Natural killer cell (primary cell): ENCODE measurements around the gene PPARG. TPM values are rescaled to one million over a fixed set of nuclear protein-coding genes. Genes with fewer than 3 reads are reported as not detected.

Experiments
- ATAC-seq, 3 donors: fragments of 150-1000 bp in 2 of 3; fragments of 200-7000 bp in 1 of 3; cut with Tn5 transposase; 1 replicate in 1 of 3; 2 replicates in 2 of 3; pipeline ENCODE4 v1.10.0; 2021; ENCODE audit warnings: mild to moderate bottlenecking in 2 of 3, moderate library complexity in 2 of 3
- DNase-seq, 2 donors: peaks; one replicate each; pipeline versions ENCODE4 v3.0.0 to v3.0.0-alpha.2; 2013 to 2021; ENCODE audit warnings: mixed read lengths in 1 of 2
- H3K27ac ChIP-seq: one replicate; pipeline ENCODE4 v1.5.1; 2013; ENCODE audit warnings: mild to moderate bottlenecking, low read length
- H3K27me3 ChIP-seq: one replicate; pipeline ENCODE4 v1.6.1; 2013; ENCODE audit warnings: low read length; ENCODE audit not compliant: control insufficient read depth, insufficient read depth
- H3K36me3 ChIP-seq: one replicate; pipeline ENCODE4 v1.6.1; 2013; ENCODE audit warnings: low read length; ENCODE audit not compliant: control insufficient read depth, insufficient read depth
- H3K4me1 ChIP-seq: one replicate; pipeline ENCODE4 v1.6.1; 2013; ENCODE audit warnings: low read length; ENCODE audit not compliant: control insufficient read depth, insufficient read depth
- H3K4me3 ChIP-seq: one replicate; pipeline ENCODE4 v1.5.1; 2013; ENCODE audit warnings: low read length
- H3K9me3 ChIP-seq: one replicate; pipeline ENCODE4 v1.6.1; 2013; ENCODE audit warnings: low read length; ENCODE audit not compliant: control insufficient read depth, insufficient read depth
- H3K27ac Mint-ChIP-seq, 2 donors: one replicate each; pipeline ENCODE4 v1.8.0; 2022; ENCODE audit warnings: mild to moderate bottlenecking in 2 of 2, mixed read lengths in 2 of 2, moderate library complexity in 1 of 2
- H3K27me3 Mint-ChIP-seq, 2 donors: one replicate each; pipeline ENCODE4 v1.8.0; 2022; ENCODE audit warnings: low read depth in 2 of 2, mixed read lengths in 2 of 2
- H3K36me3 Mint-ChIP-seq: one replicate; pipeline ENCODE4 v1.8.0; 2022; ENCODE audit warnings: mixed read lengths
- H3K4me1 Mint-ChIP-seq, 2 donors: one replicate each; pipeline ENCODE4 v1.8.0; 2022; ENCODE audit warnings: mixed read lengths in 2 of 2
- H3K4me3 Mint-ChIP-seq: one replicate; pipeline ENCODE4 v1.8.0; 2022; ENCODE audit warnings: mild to moderate bottlenecking, moderate library complexity, mixed read lengths
- H3K9me3 Mint-ChIP-seq, 2 donors: one replicate each; pipeline ENCODE4 v1.8.0; 2022; ENCODE audit warnings: mixed read lengths in 2 of 2
- CTCF ChIP-seq: fragments of 200-600 bp; IDR thresholded peaks from one replicate; pipeline ENCODE4 v1.8.0; 2022; ENCODE audit warnings: antibody characterized with exemption
- WGBS: methylation state at CpG from one replicate; pipeline ENCODE4 v1.1.7; 2013; ENCODE audit warnings: missing lambda C conversion rate; ENCODE audit not compliant: insufficient coverage; 5-methylcytosine and 5-hydroxymethylcytosine counted together
- intact Hi-C: fragments of 100-400 bp; cut with micrococcal nuclease; formaldehyde crosslinking; loops from one replicate; pipeline ENCODE4 v1.14.2; 2022
- total RNA-seq, 4 donors: library from RNA; stranded (reverse); fragments of 120-200 nt in 1 of 4; gene quantifications; one replicate each; pipeline versions ENCODE4 v1.2.3 to v1.2.4, GENCODE V29; 2013 to 2022

PPARG gene
- total RNA-seq, 3 donors from 2014 or later (not counting 1 experiment from before 2014, with no cell fraction given): 0.21 TPM; not detected in 2

- intact Hi-C loops: no loop called here
- no peak for TF ChIP-seq CTCF
- Histone ChIP-seq H3K9me3 (no peaks in the 10 kb centered on the region), H3K27ac (no peak overlapping the region), H3K36me3 (no peaks in the 10 kb centered on the region), H3K4me3 (no peak overlapping the region), H3K27me3 (peaks cover 14% of the 10 kb centered on the region), H3K4me1 (peaks cover 2% of the 10 kb centered on the region)
- no peaks in the 10 kb centered on the region for H3K4me1 Mint-ChIP-seq
- no peak overlapping the region for H3K27ac Mint-ChIP-seq
- H3K9me3 Mint-ChIP-seq: no peaks in the 10 kb centered on the region
- DNase-seq: no peak
- H3K36me3 Mint-ChIP-seq: peaks cover 16% of the 10 kb centered on the region
- no peak overlapping the region for H3K4me3 Mint-ChIP-seq
- ATAC-seq: no peak
- 86% methylated on average over 11 of the region's 12 CpGs for WGBS
- H3K27me3 Mint-ChIP-seq: peaks cover 44 to 64% of the 10 kb centered on the region in 2 donors
Measured at GRCh38 chr3:12286504-12286903, 2.4 kb upstream of the PPARG start.

- Histone ChIP-seq H3K36me3 (no peaks in the 10 kb centered on the region), H3K9me3 (no peaks in the 10 kb centered on the region), H3K4me3 (no peak overlapping the region), H3K4me1 (peaks cover 2% of the 10 kb centered on the region), H3K27me3 (peaks cover 12% of the 10 kb centered on the region), H3K27ac (no peak overlapping the region)
- Mint-ChIP-seq H3K36me3 (peaks cover 16% of the 10 kb centered on the region), H3K27me3 (peaks cover 44 to 68% of the 10 kb centered on the region in 2 donors), H3K9me3 (no peaks in the 10 kb centered on the region), H3K4me1 (no peaks in the 10 kb centered on the region), H3K4me3 (no peak overlapping the region), H3K27ac (no peak overlapping the region)
- intact Hi-C loops: no loop called here
- TF ChIP-seq CTCF: no peak
- DNase-seq (no peak), ATAC-seq (no peak)
- 22% methylated on average over 33 of the region's 33 CpGs for WGBS
Measured at GRCh38 chr3:12286927-12287726, 1.7 kb upstream of the PPARG start.

DNA sequence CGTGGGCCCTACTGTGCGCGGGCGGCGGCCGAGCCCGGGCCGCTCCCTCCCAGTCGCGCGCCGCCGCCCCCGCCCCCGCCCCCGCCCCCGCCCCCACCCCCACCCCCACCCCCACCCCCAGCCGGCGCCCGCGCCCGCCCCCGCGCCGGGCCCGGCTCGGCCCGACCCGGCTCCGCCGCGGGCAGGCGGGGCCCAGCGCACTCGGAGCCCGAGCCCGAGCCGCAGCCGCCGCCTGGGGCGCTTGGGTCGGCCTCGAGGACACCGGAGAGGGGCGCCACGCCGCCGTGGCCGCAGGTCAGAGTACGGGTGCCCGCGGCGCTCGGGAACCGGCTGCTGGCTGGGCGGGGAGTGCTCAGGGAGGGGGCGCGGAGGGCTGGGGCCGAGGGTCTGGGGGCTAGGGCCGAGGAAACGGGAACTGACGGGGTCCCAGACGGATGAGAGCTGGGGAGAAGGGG lies 1.1 kb upstream of the PPARG start:
- WGBS: under 1% methylated on average over 43 of the region's 63 CpGs
- peaks cover 42 to 69% of the 10 kb centered on the region in 2 donors for H3K27me3 Mint-ChIP-seq

More for the DNA sequence above, 1.1 kb upstream of the PPARG start:
- Mint-ChIP-seq H3K4me1 (no peaks in the 10 kb centered on the region), H3K4me3 (no peak overlapping the region), H3K27ac (no peak overlapping the region), H3K9me3 (no peaks in the 10 kb centered on the region), H3K36me3 (peaks cover 16% of the 10 kb centered on the region)
- no peaks in the 10 kb centered on the region for H3K36me3 ChIP-seq
- peaks cover 2% of the 10 kb centered on the region for H3K4me1 ChIP-seq
- DNase-seq (no peak), ATAC-seq (no peak)
- peaks cover 12% of the 10 kb centered on the region for H3K27me3 ChIP-seq
- H3K4me3 ChIP-seq: no peak overlapping the region
- no peak for TF ChIP-seq CTCF
- intact Hi-C loops: no loop called here
- no peaks in the 10 kb centered on the region for H3K9me3 ChIP-seq
- H3K27ac ChIP-seq: no peak overlapping the region
